ENCODE data around the gene GANAB. TPM values are rescaled to one million over a fixed set of nuclear protein-coding genes. Genes with fewer than 3 reads are reported as not detected.

GANAB gene
- total and polyA plus RNA-seq, 2 of the 4 experiments (the other 2 are of a cell fraction), result 209 to 344 TPM

GRCh38 chr11:62600367-62601121 lies 45.9 kb downstream of the GANAB start:
- Histone ChIP-seq H3K27ac (ENCODE audit: insufficient read depth, low read length) (peak overlapping the region; percentile 97), H3K9ac (ENCODE audit: low read depth, low read length) (peak overlapping the region; percentile 90), H3K36me3 (ENCODE audit: control insufficient read depth, insufficient read depth, low read length) (peaks cover 39% of the 10 kb centered on the region), H2BK20ac (ENCODE audit: low read depth, low read length) (no peak overlapping the region), H4K5ac (ENCODE audit: low read depth, low read length) (peak overlapping the region; percentile 16), H3K4me2 (ENCODE audit: low read depth, low read length) (peak overlapping the region; percentile 91), H3K27me3 (ENCODE audit: control insufficient read depth, insufficient read depth, low read length) (no peaks in the 10 kb centered on the region), H2BK15ac (ENCODE audit: low read depth, low read length) (no peak overlapping the region), H4K91ac (ENCODE audit: insufficient read depth, low read depth, low read length) (peak overlapping the region; percentile 74), H3K4ac (ENCODE audit: low read depth, low read length) (peak overlapping the region; percentile 86), H3K4me3 (ENCODE audit: insufficient read depth, low read depth, low read length) (peak overlapping the region; percentile 87), H3K56ac (ENCODE audit: extremely low read depth, insufficient read depth, low read length) (peak overlapping the region; percentile 90), H2BK5ac (ENCODE audit: low read depth, low read length, poor library complexity, severe bottlenecking) (peak overlapping the region; percentile 92), H3K23ac (ENCODE audit: low read depth, low read length) (peak overlapping the region; percentile 91), H3K9me3 (ENCODE audit: control insufficient read depth, insufficient read depth, low read length) (no peaks in the 10 kb centered on the region), H3K18ac (ENCODE audit: low read depth, low read length) (peak overlapping the region; percentile 33; the same call in 1 of the 2 replicates), H2AK5ac (ENCODE audit: low read depth, low read length) (peak overlapping the region; percentile 72), H4K20me1 (ENCODE audit: insufficient read depth, low read length) (peaks cover 17% of the 10 kb centered on the region; the same call in 1 of the 2 replicates), H3K4me1 (ENCODE audit: control insufficient read depth, insufficient read depth, low read length) (peaks cover 7% of the 10 kb centered on the region), H2AFZ (replicated peaks; ENCODE audit: low read length, poor library complexity) (peak overlapping the region; percentile 87), H4K8ac (ENCODE audit: low read depth in 2 of 2, low read length in 2 of 2) (peak overlapping the region; percentile 32 to 83; a peak in 3 of 4 replicates), H2BK120ac (ENCODE audit: low read depth, low read length) (peak overlapping the region; percentile 34; the same call in 1 of the 2 replicates), H3K9me1 (ENCODE audit: insufficient read depth, low read length) (peaks cover 5% of the 10 kb centered on the region), H2AK9ac (replicated peaks; ENCODE audit: low read depth, low read length, poor library complexity) (peak overlapping the region; percentile 99), H3K14ac (replicated peaks; ENCODE audit: low read depth, low read length) (peak overlapping the region; percentile 80), H3K79me1 (ENCODE audit: low read depth in 1 of 2, low read length in 2 of 2) (peaks cover 15 to 49% of the 10 kb centered on the region in 2 experiments)
- no peak for DNase-seq
- BruUV-seq (replicated peaks), result no TSS peak
- 0% methylated on average over 4 of the region's 26 CpGs; no CpG with 5 or more reads in 1 of the 2 experiments for WGBS, 2 experiments (ENCODE audit: extremely low coverage in 2 of 2, insufficient read length in 1 of 2)
- dilution Hi-C loops (cut with HindIII; ENCODE audit: low sequenced_read_pairs, unreplicated experiment), result no loop called here
- intact Hi-C loops (cut with micrococcal nuclease), result no loop called here
- ATAC-seq (ENCODE audit: low read depth), result no peak
- ChIA-PET POLR2A (ENCODE audit: unreplicated experiment) (interaction anchor here (1.4 to 1.7 kb wide), 2 partner anchors 9 to 65 kb away, joined by 3 to 7 read pairs; partner anchors contain the start of genes C11orf98, CSKMT and TUT1), CTCF (no interaction called here)
- in situ Hi-C loops (cut with MboI; ENCODE audit: low sequenced_read_pairs), result no loop called here
- TF ChIP-seq RFX5 (IDR thresholded peaks at IDR 0.05; ENCODE audit: low read depth, low read length), result no peak
- TF ChIP-seq CEBPB (IDR thresholded peaks at IDR 0.05; ENCODE audit: low read depth, low read length), result no peak
- TF ChIP-seq NFE2L2 (IDR thresholded peaks at IDR 0.05; ENCODE audit: low read depth, low read length), result no peak
- no peak for TF ChIP-seq BHLHE40 (IDR thresholded peaks at IDR 0.05; ENCODE audit: low read depth, low read length)
- TF ChIP-seq FOS (IDR thresholded peaks at IDR 0.05; ENCODE audit: low read depth, low read length), result no peak
- TF ChIP-seq RCOR1 (IDR thresholded peaks at IDR 0.05; ENCODE audit: insufficient replicate concordance, low read length), result no peak
- no peak for TF ChIP-seq CTCF (conservative IDR thresholded peaks at IDR 0.05; ENCODE audit: low read depth, low read length)
- TF ChIP-seq MXI1 (IDR thresholded peaks at IDR 0.05; ENCODE audit: borderline replicate concordance, low read depth, low read length), result no peak
- no peak for TF ChIP-seq RAD21 (IDR thresholded peaks at IDR 0.05; ENCODE audit: low read length)
- TF ChIP-seq MAZ (IDR thresholded peaks at IDR 0.05; ENCODE audit: borderline replicate concordance, low read depth, low read length), result no peak
- TF ChIP-seq POLR2A (IDR thresholded peaks at IDR 0.05; ENCODE audit: low read depth, low read length), result no peak
- no peak for TF ChIP-seq ELK1 (IDR thresholded peaks at IDR 0.05; ENCODE audit: borderline replicate concordance, low read depth, low read length)
- no peak for TF ChIP-seq MAFK (IDR thresholded peaks at IDR 0.05; ENCODE audit: low read depth, low read length)
- TF ChIP-seq SMC3 (IDR thresholded peaks at IDR 0.05; ENCODE audit: low read depth, low read length), result no peak
- TF ChIP-seq CHD1 (IDR thresholded peaks at IDR 0.05; ENCODE audit: low read depth, low read length), result no peak; the same call in 1 of the 2 replicates
